Spleen (tissue), 7 donors: Measurements from ENCODE around the gene NRXN3.

Experiments
- CTCF ChIP-seq, 11 experiments: fragments of 200-600 bp in 7 of 11; fragments of 450-650 bp in 4 of 11; sonication (generic) in 4 of 11; IDR thresholded peaks in 8 of 11; conservative IDR thresholded peaks in 3 of 11; 1 replicate in 7 of 11; 2 replicates in 4 of 11; pipeline versions ENCODE4 v1.4.0 to v1.8.0; 2016 to 2021; ENCODE audit warnings: antibody characterized with exemption in 11 of 11, inconsistent platforms in 4 of 11, mild to moderate bottlenecking in 1 of 11
- POLR2AphosphoS5 ChIP-seq, 3 donors: sonication (generic); formaldehyde crosslinking; IDR thresholded peaks; one replicate each; pipeline ENCODE4 v1.5.1; 2017; ENCODE audit warnings: antibody characterized with exemption in 3 of 3
- donor health status: DM: no; HTN: no; CAD: no; lungs with moderate emphysema.
- donor health status: DM: no; HTN: no; CAD: no.
- donor health status: DM: no; HTN: no; CAD: no.

GRCh38 chr14:79209418-79209817 is 1039.2 kb downstream of the NRXN3 start:
- TF ChIP-seq CTCF (IDR thresholded peaks at IDR 0.05 in 8 of 11, conservative IDR thresholded peaks at IDR 0.05 in 3 of 11) (no peak), POLR2AphosphoS5 (IDR thresholded peaks at IDR 0.05) (no peak)
